ENCODE measurements around the gene AKT1S1. TPM values are rescaled to one million over a fixed set of nuclear protein-coding genes. Genes with fewer than 3 reads are reported as not detected.
A peak's percentile ranks its signal among the peaks of the same experiment; 100 is the strongest.

AKT1S1 gene
- total RNA-seq, 1 donor from 2014 or later: 38.6 TPM

- Mint-ChIP-seq H3K36me3 (ENCODE audit: low read depth) (peaks cover 22% of the 10 kb centered on the region), H3K27me3 (ENCODE audit: low read depth) (peaks cover 21% of the 10 kb centered on the region), H3K4me3 (peak overlapping the region; percentile 93), H3K9me3 (peaks cover 4% of the 10 kb centered on the region), H3K27ac (ENCODE audit: unreplicated experiment) (peak overlapping the region; percentile 75), H3K4me1 (peaks cover 26% of the 10 kb centered on the region)
- no peak for DNase-seq (ENCODE audit: low read depth, low spot score)
- no peak for TF ChIP-seq CTCF (conservative IDR thresholded peaks at IDR 0.05)
Observed at GRCh38 chr19:49852631-49853126, 24.5 kb downstream of the AKT1S1 start.

- DNase-seq (ENCODE audit: low read depth, low spot score): no peak
- H3K9me3 Mint-ChIP-seq: peaks cover 4% of the 10 kb centered on the region
- peaks cover 26% of the 10 kb centered on the region for H3K4me1 Mint-ChIP-seq
- H3K4me3 Mint-ChIP-seq: peak overlapping the region; percentile 93
- peaks cover 21% of the 10 kb centered on the region for H3K27me3 Mint-ChIP-seq (ENCODE audit: low read depth)
- H3K27ac Mint-ChIP-seq (ENCODE audit: unreplicated experiment): no peak overlapping the region
- TF ChIP-seq CTCF (conservative IDR thresholded peaks at IDR 0.05): no peak
- peaks cover 24% of the 10 kb centered on the region for H3K36me3 Mint-ChIP-seq (ENCODE audit: low read depth)
Observed at GRCh38 chr19:49851456-49852259, 25.5 kb downstream of the AKT1S1 start.

GRCh38 chr19:49850487-49851342 lies 26.4 kb downstream of the AKT1S1 start, which contains the start of gene PTOV1:
TSS of gene PTOV1 (plus strand) at chr19:49851159.
- H3K9me3 Mint-ChIP-seq: peaks cover 4% of the 10 kb centered on the region
- no peak for TF ChIP-seq CTCF (conservative IDR thresholded peaks at IDR 0.05)
- peak; percentile 96 for DNase-seq (ENCODE audit: low read depth, low spot score)
- H3K36me3 Mint-ChIP-seq (ENCODE audit: low read depth): peaks cover 26% of the 10 kb centered on the region
- H3K4me1 Mint-ChIP-seq: peaks cover 26% of the 10 kb centered on the region
- peaks cover 20% of the 10 kb centered on the region for H3K27me3 Mint-ChIP-seq (ENCODE audit: low read depth)
- H3K27ac Mint-ChIP-seq (ENCODE audit: unreplicated experiment): peak within 1 kb of the TSS; percentile 99
- peak within 1 kb of the TSS; percentile 95 for H3K4me3 Mint-ChIP-seq

GRCh38 chr19:49850221-49850486 lies 27.0 kb downstream of the AKT1S1 start:
- peaks cover 14% of the 10 kb centered on the region for H3K27me3 Mint-ChIP-seq (ENCODE audit: low read depth)
- TF ChIP-seq CTCF (conservative IDR thresholded peaks at IDR 0.05): no peak
- H3K9me3 Mint-ChIP-seq: peaks cover 4% of the 10 kb centered on the region
- no peak for DNase-seq (ENCODE audit: low read depth, low spot score)
- H3K27ac Mint-ChIP-seq (ENCODE audit: unreplicated experiment): no peak overlapping the region
- H3K36me3 Mint-ChIP-seq (ENCODE audit: low read depth): peaks cover 26% of the 10 kb centered on the region
- H3K4me1 Mint-ChIP-seq: peaks cover 26% of the 10 kb centered on the region
- peak overlapping the region; percentile 95 for H3K4me3 Mint-ChIP-seq

- TF ChIP-seq CTCF (conservative IDR thresholded peaks at IDR 0.05): no peak
- H3K4me3 Mint-ChIP-seq: peak overlapping the region; percentile 95
- H3K36me3 Mint-ChIP-seq (ENCODE audit: low read depth): peaks cover 26% of the 10 kb centered on the region
- H3K27me3 Mint-ChIP-seq (ENCODE audit: low read depth): peaks cover 14% of the 10 kb centered on the region
- peaks cover 4% of the 10 kb centered on the region for H3K9me3 Mint-ChIP-seq
- H3K27ac Mint-ChIP-seq (ENCODE audit: unreplicated experiment): no peak overlapping the region
- no peak for DNase-seq (ENCODE audit: low read depth, low spot score)
- H3K4me1 Mint-ChIP-seq: peaks cover 26% of the 10 kb centered on the region
Observed at GRCh38 chr19:49849433-49850220, 27.5 kb downstream of the AKT1S1 start.
